HG02973 (cell line): ENCODE results near the gene UMPS.
"Not testable (repeated sequence)": the region's sequence is repeated elsewhere in the genome, so short reads cannot be mapped to it uniquely, and the experiment has no call there.

Source experiments
- ATAC-seq: cut with Tn5 transposase; IDR thresholded peaks from one replicate; pipeline ENCODE4 v1.9.1; 2021; ENCODE audit warnings: moderate library complexity; ENCODE audit not compliant: unreplicated experiment

Gene UMPS

DNA sequence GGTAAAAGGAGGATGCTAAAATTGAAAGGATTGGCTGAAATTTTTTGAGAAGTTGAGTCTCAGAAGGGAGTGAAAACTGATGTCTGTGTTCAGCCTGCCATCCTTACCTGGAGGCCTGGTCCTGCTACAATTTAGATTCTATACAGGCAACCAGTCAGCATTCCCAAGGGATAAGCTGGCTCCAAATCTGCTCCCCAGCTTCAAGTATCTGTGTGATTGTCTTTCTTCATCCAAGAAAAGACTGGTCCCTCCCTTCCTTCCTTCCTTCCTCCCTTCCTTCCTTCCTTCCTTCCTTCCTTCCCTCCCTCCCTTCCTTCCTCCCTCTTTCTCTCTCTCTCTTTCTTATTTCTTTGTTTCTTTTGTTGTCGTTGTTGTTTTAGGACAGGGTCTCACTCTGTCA lies 24.7 kb upstream of the UMPS start:
- ATAC-seq: no peak

DNA sequence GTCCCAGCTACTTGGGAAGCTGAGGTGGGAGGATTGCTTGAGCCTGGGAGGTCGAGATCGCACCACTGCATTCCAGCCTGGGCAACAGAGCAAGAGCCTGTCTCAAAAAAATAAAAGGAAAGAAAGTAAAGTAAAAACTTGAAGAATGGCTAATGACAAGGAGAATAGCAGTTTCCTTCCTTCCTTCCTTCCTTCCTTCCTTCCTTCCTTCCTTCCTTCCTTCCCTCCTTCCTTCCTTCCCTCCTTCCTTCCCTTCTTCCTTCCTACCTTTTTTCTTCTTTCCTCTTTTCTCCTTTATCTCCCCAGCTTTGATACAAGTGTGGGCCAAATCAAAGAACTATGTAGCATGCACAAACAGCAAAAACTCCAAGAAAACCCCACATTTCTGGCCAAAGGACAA lies 23.0 kb upstream of the UMPS start:
- ATAC-seq: not testable (repeated sequence)

DNA sequence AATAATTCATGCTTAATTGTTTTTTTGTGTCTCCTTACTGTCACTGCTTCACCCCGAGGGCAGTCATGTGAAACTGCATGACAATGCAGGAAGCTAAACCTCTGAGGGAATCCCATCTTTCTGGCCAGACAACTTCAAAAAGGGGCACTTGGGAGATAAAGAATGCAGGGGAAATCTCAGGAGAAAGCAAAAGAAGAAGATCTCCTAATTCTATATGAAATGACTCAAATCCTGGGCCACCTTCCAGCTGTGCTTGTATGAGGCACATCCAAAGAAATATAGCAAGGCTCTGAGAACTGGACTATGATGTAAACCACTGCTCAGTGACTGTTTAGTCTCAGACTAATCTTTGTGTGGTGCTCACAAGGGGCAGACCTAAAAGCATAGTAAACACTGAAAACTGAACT lies 22.6 kb upstream of the UMPS start:
- ATAC-seq: no peak

DNA sequence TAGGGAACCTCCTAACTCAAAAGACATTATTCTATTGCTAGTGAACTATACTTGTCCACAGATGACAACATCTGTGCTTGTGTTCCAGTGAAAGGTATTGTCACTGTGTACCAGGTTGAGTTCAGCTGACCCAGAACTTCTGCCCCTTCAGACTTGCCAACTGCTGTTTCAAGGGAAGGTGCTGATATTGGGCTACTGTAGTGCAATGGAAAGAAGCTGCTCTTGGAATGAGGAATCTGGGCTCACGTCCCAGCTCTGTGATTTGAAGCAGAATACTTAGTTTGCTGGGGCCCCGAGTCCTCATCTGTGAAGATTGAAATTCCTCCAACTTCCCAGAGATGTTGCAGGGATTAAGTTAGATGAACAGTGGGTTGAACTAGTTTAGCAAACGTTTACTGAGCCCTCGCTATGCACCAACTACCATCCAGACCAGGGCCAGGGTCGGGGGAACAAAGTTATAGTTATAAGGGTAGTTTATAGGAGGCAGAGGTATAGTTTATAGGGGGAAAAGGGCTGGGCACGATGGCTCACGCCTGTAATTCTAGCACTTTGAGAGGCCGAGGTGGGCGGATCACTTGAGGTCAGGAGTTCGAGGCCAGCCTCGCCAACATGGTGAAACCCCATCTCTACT lies 15.9 kb upstream of the UMPS start:
- no peak for ATAC-seq

DNA sequence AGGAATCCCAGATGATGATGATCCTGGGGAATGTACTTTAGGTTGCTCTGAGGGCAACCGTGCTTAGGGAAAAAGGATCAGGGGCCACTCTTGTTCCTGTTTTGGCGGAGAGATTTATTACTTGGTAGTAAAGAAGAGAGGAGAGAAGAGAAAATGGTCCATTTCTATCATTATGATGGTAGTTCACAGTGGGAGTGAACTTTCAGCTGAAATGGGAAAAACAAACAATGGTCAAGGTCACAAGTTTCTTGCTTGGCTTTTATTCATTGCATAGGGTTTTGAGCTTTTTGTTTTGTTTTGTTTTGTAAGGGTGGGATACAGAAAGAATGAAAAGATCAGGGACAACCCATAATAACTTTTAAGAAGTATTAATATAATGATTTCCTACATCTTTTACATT lies 7.7 kb upstream of the UMPS start:
- no peak for ATAC-seq

DNA sequence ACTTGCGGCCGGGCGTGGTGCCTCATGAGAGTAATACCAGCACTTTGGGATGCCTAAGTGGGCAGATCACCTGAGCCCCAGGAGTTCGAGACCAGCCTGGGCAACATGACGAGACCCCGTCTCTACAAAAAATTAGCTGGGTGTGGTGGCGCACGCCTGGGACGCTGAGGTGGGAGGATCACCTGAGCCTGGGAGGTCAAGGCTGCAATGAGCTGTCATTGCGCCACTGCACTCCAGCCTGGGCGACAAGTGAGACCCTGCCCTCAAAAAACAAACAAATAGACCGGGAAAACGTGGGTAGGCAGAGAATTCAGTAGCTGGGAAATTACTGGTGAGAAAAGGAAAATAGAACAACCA lies 667 bp downstream of the UMPS start:
- ATAC-seq: no peak

DNA sequence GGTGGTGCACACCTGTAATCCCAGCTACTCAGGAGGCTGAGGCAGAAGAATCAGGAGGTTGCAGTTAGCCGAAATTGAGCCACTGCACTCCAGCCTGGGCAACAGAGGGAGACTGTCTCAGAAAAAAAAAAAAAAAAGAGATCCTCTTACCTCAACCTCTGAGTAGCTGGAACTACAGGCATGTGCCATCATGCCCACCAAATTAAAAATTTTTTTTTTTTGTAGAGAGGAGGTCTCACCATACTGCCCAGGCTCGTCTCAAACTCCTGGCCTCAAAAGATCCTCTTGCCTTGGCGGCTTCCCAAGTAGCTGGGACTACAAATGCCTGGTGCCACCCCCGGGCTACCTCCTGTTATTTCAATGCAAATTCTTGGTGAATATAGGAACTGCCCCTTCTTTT lies 1.5 kb downstream of the UMPS start:
- no peak for ATAC-seq

DNA sequence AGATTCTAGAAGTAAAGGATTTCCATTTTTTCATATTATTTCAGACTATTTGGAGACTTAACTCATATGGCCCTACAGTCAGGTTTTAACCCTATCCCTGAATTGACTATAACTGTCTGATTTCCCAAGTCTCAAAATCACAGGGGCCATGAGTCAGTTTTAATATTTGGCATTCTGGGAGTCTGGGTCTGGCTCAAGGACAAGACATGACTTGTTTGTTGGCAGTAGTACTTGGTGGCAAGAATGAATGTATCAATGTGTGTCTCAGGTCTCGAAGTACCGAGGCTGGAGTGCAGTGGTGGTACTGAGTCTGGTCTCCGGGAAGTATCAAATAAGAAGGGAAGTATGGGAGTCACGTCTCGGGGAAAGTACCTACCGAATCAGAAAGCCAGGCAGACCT lies 10.8 kb downstream of the UMPS start:
- no peak for ATAC-seq

DNA sequence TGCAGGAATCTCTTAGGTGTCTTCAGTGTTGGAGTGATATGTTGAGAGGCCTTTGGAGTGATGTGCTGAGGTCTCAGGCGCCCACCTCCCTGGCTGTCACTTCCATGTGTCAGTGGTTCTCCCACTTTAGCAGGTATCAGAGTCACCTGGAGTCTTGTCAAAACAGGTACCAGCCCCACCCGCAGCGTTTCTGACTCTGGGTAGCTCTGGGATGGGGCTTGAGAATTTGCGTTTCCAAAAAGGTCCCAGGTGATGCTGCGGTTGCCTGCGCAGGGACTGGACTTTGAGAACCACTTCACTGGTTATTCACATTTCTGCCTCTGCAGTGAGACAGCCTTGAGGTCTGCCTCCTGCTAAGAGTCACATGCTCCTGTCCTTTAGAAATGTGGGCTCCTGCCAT lies 15.5 kb downstream of the UMPS start:
- no peak for ATAC-seq

DNA sequence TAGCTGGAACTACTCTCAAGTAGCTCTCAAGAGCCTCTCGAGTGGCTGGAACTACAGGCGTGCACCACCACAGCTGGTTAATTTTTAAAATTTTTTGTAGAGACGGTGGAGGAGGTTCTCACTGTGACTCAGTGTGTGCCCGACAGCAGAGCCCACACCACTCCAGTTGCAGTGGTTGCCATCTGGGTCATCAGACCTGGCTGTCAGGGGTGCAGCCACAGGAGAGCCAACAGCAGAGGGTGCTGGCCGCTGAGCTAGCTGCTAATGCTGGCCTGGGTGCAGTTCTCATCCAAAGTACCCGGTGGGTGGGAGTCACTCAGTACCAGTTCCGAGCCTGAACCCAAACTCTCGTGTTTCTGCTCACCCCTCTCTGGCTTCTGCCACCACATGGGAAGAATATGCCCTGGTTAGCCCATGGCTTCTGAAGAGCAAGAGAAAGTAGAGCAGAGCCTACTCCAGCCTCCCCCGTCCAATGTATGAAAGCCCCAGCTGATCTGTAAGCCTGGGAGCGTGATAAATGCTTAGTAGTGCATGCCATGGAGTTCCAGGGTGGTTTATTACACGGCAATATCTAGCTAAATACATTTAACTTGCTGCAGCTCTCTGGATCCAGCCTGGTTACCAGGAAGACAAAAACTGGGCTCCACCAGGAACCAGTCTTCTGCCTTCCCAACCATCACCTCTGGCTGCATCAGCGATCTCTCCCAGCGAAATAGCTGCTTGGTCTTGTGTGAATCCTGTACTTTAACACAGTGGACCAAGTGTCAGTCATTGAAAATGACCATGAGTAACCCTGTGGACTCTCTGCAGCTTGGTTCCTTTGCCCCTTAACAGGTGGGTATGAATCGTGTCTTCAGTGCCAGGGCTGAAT lies 17.1 kb downstream of the UMPS start:
- ATAC-seq: no peak

DNA sequence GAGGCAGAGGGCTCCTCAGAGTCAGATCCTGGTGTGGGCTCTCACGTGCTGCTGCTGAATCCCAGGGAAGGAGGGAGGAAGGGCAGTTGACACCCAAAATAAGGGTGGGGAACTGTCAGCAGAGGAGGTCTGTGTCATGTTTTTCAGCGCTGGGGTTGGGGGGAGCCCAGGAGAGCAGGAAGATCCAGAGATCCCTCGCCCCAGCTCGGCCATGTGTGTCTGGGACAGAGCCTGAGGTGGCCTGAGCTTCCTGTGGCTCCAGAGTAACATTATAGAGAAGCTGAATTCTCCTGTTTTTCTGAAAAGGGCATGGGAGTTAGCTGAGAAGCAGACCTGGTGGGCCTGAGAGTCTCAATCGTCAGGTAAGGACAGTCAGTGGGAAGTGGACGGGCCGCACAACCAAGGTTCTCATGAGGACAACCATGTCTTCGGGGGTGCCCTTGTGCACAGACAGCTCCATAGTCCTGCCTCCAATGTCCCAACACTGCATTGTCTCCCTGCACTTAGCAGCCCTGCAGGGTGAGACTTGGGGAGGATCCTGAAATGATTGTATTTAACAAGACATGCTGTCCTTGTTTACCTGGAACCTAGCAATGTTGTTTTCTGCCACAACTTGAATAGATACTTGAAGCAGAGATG lies 18.4 kb downstream of the UMPS start:
- no peak for ATAC-seq

DNA sequence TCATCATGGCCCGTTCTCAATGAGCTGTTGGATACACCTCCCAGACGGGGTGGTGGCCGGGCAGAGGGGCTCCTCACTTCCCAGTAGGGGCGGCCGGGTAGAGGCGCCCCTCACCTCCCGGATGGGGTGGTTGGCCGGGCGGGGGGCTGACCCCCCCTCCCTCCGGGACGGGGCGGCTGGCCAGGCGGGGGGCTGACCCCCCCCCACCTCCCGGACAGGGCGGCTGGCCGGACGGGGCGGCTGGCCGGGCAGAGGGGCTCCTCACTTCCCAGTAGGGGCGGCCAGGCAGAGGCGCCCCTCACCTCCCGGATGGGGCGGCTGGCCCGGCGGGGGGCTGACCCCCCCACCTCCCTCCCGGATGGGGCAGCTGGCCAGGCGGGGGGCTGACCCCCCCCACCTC lies 19.6 kb downstream of the UMPS start:
- not testable (repeated sequence) for ATAC-seq

DNA sequence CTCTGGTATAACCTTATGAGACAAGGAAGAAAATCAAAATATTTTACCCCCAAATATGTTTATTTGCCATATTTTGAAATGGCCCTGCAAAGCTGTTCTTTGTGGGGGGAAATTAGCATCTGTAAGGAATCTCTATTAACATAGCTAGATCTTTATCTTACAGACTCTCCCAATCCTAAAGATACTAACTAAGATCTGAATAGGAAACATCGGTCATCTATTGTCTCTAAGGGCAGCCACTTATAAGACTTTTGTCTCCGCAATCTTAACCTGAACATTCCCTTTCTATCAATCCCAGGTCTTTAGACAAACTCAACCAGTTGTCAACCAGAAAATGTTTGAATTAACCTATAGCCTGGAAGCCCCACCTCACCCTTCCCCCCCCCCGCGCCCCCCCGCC lies 21.2 kb downstream of the UMPS start:
- no peak for ATAC-seq

DNA sequence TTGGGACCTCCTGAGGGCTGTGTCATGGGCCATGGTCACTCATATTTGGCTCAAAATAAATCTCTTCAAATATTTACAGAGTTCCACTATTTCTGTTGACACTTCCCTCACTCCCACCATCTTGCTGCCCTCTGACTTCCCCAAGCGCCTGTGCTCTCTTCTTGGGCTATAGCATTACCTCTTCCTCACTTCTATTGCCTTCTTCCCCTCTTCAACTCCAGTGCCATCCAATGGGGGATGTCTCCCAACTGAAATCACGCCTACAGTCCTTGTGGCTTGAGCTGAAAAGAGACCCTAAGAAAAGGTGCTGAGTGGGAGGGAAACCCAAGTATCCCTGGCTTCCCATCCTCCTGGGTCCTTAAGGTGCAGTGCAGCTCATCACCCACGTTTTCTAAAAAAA lies 21.8 kb downstream of the UMPS start:
- ATAC-seq: no peak

DNA sequence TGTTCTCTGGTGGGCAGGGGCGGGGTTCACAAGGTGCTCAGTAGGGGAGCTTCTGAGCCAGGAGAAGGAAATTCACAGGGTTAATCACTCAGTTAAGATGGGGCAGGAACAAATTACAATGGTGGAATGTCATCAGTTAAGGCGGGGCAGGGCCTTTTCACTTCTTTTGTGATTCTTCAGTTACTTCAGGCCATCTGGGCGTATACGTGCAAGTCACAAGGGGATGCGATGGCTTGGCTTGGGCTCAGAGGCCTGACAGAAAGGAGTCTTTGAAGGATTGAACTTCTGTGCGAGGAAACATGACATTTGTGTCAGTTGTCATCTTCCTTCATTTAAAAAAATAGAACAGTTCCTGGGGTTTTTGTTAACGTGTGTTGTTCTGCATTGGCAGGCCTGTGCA lies 27.7 kb downstream of the UMPS start:
- not testable (repeated sequence) for ATAC-seq

DNA sequence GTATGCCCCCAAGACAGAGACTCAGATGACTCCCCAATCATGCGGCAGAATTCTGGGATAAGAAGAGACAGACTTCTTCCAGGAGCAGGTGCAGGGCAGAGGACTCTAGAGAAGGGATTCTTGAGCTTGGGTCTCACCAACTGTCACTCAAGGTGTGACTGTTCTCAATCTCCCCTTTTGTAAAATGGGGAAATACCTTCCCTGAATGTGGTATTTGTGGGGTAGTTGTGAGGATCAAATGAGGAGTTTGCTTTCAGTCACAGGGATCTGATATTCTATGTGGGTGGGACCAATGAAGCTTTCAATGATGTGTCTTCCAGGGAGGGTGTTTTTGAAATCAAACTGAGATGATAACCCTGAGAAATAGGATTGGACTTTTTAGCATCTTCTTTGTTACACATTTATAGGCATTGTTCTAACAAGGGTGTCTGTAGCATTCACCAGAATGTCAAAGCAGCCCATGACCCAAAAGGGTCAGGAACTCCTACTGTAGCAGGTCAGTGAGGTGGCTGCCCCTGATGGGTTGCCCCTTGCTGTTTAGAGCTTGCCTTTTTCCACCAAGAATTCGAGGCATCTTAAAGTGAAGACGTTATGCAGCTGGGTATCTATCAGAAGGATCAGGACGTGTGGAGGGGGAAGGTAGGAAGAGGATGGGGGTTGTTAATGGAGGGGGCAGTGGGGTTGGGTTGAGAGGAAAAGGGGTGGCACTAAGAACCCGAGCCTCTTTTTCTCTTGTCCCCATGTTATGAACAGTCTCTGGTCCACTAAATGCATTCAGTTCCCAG lies 28.8 kb downstream of the UMPS start:
- ATAC-seq: no peak

DNA sequence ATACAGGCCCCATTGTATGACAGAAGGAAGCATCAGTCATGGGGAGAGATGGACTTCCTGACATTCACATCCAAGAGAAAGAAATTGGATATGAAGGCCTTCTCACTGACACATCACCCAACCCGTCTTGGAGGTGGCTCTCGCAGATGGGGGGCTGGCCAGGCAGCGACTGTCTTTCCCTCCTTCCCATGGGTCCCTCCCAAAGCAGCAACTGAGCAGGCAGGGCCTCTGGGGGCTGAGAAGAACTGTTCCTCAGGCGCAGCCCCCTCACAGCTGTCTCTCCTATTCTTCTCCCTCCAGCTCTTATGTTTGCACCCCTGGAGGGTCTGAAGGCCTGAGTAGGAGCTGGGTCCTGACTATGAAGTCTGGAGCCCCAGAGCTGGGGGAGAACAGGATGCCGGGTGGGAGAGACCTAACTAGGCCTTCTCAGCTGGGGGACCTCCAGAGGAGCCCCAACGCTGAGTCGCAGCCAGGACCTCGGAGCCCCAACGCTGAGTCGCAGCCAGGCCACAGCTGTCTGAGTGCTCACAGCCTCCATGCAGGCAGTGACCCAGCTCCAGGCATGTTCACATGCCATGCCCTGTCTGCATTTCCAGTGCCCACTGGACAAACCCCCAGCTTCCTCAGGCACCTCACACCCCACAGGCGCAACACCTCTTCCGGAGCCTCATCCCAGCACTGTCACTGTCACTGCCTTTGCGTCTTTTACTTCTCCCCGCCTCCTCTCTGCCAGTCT lies 29.6 kb downstream of the UMPS start:
- ATAC-seq: no peak

DNA sequence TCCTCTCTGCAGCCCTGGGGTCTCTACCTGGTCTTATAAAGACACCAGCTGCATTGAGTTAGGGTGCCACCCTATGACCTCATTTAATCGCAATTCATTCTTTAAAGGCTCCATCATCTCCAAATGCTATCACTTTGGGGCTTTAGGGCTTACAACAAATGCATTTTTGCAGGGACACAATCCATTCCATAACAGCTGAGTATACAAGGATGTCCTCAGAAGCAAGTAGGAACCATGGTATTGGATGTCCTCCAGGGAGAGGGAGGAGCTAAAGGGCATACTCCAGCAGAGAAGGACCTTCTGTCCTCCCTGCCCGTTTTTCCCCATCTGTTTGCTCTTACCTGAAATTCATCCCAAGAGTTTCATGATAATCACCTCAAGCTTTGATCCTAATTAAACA lies 30.3 kb downstream of the UMPS start:
- ATAC-seq: no peak

DNA sequence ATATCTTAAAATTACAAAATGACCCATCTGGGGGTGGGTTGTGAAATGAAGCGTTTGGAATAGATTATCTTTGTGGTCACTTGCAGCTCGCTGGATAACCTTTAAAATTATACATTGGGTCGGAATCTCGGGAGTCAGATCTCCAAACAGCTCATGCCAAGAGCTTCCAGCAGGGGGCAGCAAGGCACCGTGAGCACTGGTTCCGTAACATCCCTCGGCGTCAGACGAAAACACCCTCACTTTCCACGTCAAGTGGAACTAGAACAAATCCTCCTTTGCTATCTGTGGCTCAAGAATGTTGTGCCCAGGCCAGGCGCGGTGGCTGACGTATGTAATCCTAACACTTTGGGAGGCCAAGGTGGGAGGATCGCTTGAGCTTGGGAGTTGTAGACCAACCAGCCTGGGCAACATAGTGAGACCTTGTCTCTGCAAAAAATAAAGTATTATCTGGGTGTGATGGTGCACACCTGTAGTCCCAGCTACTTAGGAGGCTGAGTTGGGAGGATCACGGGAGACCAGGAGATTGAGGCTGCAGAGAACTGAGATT lies 31.1 kb downstream of the UMPS start:
- ATAC-seq: no peak

DNA sequence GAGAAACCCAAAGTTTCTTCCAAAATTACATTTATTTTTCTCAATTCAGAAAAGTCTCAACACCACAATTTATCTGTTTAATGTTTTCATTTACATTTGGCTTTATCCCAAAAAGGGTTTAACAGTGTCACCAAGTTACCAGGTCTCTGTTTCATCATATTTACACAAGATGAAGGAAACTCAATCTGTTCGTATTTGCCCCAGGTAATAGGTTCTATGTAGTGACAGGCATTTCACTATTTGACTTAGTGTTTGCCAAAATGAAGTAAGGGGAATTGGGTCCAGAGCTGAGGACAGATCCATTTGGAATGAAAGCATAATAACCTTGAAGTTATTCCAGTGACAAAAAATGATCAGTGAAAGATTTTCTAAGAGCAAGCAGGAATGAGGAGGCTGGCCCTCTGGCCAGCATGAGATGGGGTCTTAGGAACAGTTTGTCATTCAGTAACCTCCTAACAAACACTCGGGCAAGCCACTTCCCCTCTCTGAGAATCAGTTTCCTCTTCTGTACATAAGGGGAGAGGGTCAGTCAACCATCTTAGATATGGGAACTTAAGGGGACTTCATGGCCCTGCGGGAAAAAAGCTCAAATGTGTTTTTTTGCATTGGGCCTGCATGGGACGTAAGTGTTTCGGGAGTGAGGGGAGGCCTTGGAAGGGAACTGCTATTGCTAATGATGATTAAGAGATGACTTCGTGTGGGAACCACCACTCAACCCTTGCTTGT lies 31.8 kb downstream of the UMPS start:
- no peak for ATAC-seq
